HG02870 (cell line): ENCODE measurements around the gene MRPS11.
"Not testable (repeated sequence)": the region's sequence is repeated elsewhere in the genome, so short reads cannot be mapped to it uniquely, and the experiment has no call there.

Experiments used
- ATAC-seq: cut with Tn5 transposase; IDR thresholded peaks from one replicate; pipeline ENCODE4 v1.9.1; 2021; ENCODE audit warnings: mild to moderate bottlenecking, moderate library complexity; ENCODE audit not compliant: unreplicated experiment

Gene MRPS11

DNA sequence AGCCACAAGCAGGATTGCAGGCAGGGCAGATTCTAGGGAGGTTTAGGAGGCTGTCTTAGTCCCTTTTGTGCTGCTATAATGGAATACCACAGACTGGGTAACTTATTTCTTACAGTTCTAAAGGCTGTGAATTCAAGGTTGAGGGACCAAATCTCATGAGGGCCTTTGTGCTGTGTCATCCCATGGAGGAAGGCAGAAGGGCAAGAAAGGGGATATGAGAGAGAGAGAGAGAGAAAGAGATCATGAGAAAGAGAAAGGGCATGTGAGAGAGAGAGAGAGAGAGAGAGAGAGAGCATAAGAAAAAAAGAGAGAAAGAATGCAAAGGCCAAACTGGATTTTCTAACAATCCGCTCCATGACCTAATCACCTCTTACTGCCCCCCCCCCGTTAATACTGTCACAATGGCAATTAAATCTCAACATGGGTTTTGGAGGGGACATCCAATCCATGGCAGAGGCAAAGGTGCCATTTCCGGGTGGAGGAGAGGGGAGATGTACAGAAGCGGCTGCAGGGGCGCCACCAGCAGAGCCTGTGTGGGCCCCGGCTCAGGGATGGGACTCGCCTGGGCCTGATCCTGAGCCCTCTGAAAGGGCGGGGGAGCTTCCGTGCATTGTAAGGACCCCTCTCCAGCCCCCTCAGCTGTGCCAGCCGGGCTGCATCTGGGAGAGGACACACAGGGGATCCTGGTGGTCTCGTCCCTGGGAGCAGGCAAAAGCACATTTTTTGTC, 20.5 kb downstream of the MRPS11 start:
- ATAC-seq, result no peak

GRCh38 chr15:88489321-88489720, 21.8 kb downstream of the MRPS11 start:
- ATAC-seq, result no peak

- no peak for ATAC-seq
Observed at GRCh38 chr15:88490036-88490435, 22.5 kb downstream of the MRPS11 start.

- no peak for ATAC-seq
Observed at GRCh38 chr15:88491158-88491557, 23.6 kb downstream of the MRPS11 start.

GRCh38 chr15:88493844-88494243, 26.3 kb downstream of the MRPS11 start:
- no peak for ATAC-seq

DNA sequence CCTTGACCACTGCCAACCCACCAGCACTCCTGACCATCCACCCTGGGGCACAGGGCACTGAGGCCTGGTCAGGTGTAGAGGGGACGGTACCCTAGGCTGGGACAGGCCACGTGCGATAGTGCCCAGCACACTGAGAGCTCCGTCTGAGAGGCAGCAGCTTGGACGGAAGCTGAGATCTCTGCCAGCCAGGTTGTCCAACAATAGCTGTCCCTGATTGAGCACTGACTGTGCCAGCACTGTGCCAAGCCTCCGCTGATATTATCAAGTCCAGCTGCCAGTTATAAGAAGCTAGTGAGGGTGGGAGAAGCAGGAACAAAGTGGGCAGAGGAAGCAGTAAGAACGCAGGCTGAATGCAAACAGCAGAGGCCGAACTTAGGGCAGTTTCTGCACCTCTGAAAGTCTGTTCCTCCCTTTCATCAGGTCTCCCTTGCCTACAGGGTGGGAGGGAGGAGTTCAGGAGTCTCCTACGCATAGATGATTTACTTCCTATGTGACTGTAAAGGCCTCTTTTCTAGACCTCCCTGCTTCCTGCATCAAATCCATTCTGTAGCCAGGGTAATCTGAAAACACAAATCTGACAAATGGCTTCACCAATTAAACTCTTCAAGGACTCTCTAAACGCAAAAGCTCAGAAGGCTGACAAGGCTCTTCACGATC, 29.7 kb downstream of the MRPS11 start:
- no peak for ATAC-seq

DNA sequence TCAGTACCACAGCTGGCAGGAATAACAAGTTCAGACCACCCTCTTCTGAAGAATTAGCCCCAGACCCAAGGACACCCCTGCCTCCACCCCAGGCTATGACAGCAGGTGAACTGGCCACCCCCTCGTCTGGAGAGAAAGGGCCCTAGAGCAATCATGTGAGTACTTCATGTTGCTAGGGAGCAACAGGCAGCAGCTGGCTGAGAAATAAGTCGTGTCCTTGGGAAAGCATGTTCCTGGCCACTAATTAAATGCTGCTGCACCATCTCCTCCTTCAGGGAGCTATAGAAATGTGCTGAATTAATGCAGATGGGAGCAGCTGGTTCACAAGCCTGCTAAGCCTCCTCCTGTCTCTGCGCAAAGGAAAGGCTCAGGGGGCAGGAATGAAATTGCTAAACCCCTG, 31.5 kb downstream of the MRPS11 start:
- ATAC-seq, result no peak

DNA sequence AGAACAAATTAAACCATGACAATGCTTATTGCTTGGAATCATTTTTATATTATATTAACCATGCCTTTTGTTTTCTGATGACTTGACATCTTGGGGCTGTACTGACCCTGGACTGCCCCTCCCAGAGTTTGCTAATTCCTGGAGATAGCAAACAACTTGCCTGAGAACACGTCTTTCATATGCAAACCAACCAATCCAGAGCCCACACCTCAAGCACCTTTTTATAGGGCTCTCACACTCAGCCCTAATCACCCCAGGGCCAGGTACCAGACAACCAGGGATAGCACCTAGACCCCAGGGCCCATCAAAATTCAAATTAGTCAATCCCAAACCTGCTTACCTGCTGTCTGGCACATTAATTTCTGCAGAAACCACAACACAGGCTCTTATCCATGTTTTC, 36.9 kb downstream of the MRPS11 start:
- ATAC-seq, result no peak

DNA sequence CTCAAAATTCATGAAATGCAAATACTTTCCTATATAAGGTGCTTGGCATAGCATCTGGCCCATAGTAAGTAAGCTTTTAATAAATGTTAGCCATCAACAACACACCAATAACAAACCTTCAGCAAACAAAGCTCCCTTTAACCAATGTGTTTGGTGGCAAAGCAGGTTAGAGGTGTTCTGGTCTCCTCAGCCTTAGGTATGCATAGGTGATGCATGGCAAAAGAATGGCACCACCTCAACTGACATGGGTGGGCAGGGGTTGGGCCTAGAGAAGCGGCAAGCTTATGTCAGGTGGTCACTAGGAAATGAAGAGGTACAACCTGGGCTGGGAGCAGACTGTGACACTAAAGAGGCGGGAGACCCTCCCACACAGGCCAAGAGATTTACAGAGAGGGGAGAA, 38.2 kb downstream of the MRPS11 start:
- no peak for ATAC-seq

DNA sequence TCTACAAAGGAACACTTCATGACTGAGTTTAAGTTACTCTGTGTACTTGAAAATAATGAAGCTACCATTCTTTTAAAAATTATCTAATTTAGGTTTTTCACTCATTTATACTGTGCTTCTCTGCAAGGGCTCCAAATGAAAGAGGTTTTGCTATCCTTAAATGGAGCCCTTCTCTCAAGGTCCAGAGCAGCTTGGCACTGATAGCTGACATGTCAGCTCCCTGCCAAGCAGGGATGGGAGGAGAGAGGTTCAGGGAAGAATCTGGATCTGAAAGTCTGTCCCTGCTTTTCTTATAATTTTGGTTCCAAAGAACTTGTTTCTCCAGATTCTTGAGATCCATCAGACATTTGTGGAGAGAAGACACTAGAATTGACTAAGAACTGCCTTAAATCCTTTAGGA, 39.1 kb downstream of the MRPS11 start:
- ATAC-seq, result no peak

DNA sequence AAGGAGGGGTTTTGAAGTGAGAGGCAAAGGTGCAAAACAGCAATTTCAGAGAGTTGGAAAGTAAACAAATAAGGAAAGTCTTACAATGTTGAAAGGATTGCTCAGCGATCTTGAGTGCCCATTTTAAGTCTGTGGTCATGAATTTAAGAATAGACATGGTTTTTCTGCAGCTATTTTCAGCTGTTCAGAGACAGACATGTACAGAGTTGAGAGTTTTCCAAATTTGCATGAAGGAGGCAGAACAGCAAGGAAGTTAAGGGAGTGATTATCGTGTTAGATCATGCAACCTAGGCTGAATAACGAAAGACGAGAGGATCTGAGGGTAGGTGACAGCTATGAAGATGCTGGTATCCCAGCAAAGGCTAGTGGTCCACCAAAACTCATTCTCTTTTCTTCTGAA, 41.8 kb downstream of the MRPS11 start:
- ATAC-seq, result no peak

- no peak for ATAC-seq
Observed at GRCh38 chr15:88509964-88510363, 42.5 kb downstream of the MRPS11 start.

- ATAC-seq, result no peak
Observed at GRCh38 chr15:88511161-88511560, 43.7 kb downstream of the MRPS11 start.

DNA sequence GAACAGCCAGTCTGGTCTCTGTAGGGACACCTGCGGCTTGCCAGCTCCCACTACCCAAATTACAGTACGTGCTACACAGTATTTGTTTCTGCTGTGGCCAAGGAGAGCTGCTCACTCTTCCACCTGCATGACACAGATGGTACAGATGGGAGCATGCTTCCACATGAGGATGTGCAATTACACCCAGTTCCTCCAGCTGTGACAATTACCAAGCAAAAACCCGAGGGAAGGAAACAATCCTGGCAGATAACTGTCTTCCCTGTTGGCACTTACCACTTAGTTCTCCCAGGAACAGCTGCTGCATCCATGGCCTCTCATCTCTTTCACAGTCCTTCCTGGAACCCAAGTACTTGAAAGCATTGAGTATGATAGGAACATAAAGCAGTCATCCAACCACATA, 44.6 kb downstream of the MRPS11 start:
- no peak for ATAC-seq

DNA sequence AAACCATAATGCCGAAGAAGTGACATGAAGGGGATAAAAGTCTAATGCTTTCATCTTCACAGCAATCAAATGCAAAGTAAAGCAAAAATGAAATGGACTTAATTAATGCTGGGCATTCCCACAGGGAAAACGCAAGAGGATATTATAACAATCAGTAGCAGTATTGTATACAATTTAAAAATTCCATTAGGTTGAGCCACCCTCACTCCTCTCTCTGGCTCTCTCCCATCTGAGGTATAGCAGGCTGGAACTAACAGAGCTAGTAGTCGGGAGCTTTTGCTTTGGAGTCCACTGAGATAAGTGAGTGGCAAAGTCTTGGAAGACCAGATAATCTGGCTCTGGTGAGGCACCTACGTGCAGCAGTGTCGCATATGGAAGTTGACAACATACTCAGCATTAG, 45.1 kb downstream of the MRPS11 start:
- no peak for ATAC-seq

DNA sequence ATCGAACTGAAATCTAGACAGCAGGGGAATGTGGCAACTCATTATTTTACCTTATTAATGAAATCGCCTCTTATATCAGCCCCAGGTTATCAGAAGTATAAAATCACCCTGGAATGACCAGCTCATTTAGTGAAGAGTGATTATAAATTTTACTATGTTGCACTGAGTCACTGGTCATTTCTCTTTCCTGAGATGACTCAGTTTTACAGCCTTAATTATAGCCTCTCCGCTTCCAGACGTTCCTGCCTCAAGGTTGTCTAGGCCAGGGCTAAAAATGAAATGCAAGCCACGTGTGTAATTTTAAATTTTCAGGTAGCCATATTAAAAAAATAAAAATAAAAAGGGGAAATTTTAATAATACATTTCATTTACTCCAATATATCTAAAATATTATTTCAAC, 45.7 kb downstream of the MRPS11 start:
- no peak for ATAC-seq

DNA sequence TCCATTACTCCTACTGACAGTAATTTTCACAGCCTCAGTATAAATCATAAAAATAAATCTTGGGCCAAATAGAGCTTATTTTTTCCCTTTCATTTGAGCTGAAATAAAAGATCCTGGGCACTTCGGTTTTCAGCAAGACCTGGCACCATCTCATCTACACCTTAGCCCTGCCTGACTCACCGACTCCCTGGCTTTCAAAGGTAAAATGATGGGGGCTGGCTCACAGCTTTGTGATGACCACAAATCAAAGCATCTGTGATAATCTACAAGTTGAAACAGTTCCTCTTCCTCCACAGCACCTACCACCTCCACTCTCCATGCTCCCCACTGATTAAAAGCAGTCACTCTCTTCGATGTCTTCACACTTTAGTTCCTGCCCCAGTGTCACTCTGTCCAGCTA, 51.4 kb downstream of the MRPS11 start:
- no peak for ATAC-seq

DNA sequence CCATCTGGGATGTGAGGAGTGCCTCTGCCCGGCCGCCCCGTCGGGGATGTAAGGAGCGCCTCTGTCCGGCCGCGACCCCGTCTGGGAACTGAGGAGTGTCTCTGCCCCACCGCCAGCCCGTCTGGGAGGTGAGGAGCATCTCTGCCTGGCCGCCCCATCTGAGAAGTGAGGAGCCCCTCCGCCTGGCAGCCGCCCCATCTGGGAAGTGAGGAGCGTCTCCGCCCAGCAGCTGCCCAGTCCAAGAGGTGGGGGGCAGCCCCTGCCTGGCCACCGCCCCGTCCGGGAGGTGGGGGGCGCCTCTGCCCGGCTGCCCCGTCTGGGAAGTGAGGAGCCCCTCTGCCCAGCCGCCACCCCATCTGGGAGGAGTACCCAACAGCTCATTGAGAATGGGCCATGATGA, 56.6 kb downstream of the MRPS11 start:
- not testable (repeated sequence) for ATAC-seq

DNA sequence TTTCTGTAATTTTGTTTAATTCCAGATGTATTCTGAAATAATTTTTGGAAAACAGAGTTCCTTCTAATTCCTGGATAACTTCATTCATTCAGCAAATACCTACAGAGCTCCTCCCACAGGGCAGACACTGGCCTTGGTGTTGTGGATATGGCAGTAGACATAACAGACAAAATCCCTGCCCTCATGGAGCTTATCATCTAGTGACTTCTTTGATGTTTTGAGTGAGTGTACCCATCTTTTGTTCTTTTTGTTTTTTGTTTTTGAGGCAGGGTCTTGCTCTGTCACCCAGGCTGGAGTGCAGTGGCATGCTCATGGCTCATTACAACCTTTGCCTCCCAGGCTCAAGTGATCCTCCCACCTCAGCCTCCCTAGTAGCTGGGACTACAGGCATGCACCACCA, 57.9 kb downstream of the MRPS11 start:
- no peak for ATAC-seq

- no peak for ATAC-seq
Observed at GRCh38 chr15:88526247-88526879, 58.9 kb downstream of the MRPS11 start.

- ATAC-seq, result no peak
Observed at GRCh38 chr15:88529021-88529630, 61.6 kb downstream of the MRPS11 start.
